ENCODE data around the gene AGK.
A peak's percentile ranks its signal among the peaks of the same experiment; 100 is the strongest.

AGK gene, protein sequence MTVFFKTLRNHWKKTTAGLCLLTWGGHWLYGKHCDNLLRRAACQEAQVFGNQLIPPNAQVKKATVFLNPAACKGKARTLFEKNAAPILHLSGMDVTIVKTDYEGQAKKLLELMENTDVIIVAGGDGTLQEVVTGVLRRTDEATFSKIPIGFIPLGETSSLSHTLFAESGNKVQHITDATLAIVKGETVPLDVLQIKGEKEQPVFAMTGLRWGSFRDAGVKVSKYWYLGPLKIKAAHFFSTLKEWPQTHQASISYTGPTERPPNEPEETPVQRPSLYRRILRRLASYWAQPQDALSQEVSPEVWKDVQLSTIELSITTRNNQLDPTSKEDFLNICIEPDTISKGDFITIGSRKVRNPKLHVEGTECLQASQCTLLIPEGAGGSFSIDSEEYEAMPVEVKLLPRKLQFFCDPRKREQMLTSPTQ

DNA sequence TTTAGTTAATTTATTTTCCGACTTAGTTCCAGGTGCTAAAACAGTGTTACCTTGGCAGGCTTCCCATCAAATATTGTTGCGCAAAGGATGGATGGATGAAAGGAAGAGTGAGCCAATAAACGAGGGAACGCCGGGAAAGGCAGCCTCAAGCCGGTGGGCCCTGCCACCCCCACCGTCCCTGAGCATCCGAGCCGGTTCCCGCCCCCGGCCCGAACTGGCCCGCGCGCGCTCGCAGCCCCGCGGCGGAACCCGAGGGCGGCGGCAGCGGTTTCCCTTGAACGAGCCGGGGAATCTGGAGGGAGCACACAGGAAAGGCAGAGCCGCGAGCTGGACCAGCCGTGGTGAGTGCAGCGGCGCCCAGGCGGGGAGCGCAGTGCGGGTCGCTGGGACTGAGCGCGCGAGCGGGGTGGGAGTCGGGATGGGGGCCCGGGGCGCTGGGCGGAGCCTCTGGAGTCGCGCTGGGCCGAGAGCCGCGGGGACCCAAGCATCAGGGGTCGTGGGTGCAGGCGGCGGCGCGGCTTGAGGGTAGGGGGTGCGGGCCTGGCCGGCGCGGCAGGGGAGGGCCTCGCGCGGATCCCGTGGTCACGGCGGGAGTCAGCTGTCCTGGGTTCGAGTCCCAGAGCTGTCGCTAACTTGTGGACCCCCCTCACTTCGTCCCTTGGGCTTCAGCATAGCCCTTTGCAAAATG lies at the start of gene AGK:
Gene AGK, plus strand, starts transcription at position 317 of the 688 bp plus-strand sequence. CDS start 4,057 bp downstream, outside the sequence.
- DNase-seq: peak; percentile 85

- DNase-seq: no peak
Observed at GRCh38 chr7:141501451-141501850, 49.8 kb upstream of the AGK start.

DNA sequence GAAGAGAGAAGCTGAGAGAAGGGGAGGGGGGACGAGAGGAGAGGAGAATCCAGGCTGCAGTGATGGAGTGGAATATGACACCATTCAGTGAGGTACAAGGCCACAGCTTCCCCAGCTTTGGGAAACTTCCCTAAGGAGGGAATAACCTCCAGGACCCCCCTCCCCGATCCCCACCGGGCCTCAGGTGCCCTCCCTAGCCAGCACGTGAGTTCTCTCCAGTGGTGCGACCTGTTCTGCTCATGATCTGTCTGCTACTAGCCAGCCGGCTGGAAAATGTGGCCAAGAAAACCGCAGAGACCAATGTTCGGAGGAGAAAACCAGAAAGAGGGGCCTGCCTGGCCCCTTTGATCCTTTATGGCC lies 39.9 kb upstream of the AGK start:
- DNase-seq: peak; percentile 44

DNA sequence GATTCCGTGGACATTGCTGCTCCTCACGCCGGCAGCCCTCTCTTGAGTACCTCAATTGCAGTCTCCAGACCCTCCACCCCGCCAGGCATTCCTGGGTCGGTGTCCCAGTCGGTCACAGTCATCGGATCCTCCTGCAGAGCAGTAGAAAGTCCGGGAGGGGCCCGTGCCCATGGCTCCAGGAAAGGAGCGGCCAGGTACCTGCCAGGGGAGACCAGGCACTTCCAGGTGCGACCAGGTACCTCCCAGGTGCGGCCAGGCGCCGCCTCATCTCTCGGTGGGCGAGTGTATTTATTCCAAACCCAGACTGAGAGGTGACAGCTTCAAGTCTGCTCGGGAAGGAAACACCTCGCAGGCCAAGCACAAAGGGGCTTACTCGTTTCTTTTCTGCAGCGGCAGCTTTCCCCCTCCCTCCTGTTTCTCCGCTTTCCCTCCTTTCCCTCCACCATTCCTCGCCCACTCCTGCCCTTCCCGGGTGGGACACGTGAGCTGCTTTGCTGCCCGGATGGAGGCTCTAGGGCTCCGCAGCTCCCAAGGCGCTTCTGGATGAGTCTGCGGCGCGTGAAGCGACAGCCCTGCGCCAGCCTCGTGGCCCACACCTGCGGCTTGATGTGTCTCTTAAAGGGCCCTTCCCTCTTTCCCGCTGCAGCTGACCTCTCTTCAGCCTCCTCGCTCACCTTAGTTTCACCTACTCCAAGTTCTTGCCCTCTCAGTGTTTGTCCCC lies 39.4 kb upstream of the AGK start:
- DNase-seq: peak; percentile 52

DNA sequence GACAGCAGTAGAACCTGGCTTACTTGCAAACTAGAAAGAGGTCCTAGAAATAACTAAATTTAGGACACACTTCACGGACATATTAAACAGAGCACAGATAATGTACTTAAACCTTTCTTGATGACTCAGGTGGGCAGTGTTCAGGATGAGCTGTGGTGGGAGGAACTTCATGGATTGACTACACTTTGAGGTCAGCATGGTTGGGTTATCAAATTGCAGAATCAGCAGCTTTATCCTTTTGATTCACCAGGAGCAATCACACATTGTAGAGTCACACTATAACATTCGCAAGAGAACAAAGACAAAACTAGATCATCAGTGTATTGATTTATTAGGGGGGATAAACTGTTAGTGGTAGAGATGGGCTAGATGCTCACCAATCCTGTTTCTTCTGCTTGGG lies 38.6 kb upstream of the AGK start:
- no peak for DNase-seq

GRCh38 chr7:141513720-141514119 lies 37.5 kb upstream of the AGK start:
- DNase-seq: no peak

DNA sequence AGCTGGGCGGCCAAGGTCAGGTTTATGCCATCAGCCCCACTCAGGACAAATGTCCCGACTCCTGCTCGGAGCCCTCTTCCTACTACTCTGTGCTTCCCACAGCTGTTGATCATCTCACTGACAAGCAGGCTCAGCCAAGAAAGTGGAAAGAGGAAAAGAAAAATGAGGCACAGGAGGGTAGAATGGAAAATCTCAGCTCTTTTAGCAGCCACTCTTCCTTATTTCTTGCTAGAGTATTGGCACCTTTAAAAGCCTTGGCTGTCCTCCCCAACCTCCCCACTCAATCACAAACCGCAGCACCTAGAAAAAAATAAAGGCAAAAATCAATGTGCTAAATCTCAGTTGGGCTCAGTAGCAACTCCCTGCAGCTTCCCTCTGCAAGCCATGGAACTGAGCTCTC lies 35.3 kb upstream of the AGK start:
- DNase-seq: no peak

GRCh38 chr7:141519623-141520022 lies 31.6 kb upstream of the AGK start:
- no peak for DNase-seq

GRCh38 chr7:141522657-141523342 lies 28.4 kb upstream of the AGK start:
- no peak for DNase-seq

DNA sequence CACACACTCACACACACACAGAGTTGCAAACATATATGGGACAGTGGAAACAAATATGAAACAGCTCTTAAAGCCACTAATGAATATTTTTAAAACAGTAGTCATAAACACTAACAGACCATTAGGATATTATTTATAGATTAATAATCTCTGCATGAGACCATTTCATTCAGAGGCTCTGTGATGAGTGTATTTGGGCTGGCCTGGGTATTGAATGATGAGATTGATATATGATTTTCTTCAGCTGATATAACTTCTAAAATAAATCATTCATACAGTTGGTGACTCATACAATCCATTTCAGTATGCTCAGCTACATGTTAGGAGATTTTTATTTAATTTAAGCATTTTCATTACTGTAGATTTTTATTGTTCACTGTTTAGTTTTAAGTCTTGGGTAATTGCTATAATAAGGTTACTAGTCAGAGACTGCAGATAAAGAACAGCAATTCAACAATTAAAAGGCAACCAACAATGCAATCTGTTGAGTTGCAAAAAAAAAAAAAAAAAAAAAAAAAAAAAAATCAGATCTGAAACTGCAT lies 25.2 kb upstream of the AGK start:
- no peak for DNase-seq

- DNase-seq: no peak
Observed at GRCh38 chr7:141527076-141527475, 24.1 kb upstream of the AGK start.

- no peak for DNase-seq
Observed at GRCh38 chr7:141528399-141528798, 22.8 kb upstream of the AGK start.

DNA sequence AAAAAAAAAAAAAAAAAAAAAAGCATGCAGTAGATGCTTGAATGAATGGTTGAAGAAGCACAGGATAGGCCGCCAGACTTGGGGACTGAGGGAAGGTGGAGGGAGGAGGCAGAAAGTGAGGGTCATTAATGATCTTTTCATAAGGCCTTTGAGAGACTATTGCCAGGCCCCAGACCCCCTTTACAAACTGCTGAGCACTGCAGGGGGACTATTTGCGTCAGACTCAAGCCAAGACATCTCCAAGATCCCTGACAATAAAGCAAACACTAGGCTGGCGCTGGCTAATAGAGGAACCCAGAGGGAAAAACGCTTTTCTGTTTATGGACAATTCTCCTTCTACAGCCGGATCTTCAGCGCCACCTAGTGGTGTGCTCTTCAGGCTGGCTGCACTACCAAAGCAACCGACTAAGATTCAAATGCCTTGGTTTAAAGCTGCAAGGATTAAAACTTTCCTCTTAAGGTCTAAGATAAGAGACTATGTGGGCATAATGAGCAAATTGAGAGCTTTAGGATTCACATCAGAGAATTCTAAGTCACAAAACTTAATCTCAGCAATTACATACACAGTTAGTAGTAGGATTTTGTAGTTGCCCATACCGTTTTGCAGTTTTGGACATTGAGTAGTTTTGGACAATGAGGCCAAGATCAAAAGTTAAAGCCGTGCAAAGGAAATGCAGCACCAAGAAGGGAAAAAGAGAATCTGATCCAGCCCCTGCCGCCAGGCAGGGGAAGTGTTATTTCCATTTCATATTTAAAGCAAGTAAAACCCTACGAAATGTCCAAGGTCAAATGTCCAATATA lies 17.9 kb upstream of the AGK start:
- DNase-seq: peak; percentile 78

DNA sequence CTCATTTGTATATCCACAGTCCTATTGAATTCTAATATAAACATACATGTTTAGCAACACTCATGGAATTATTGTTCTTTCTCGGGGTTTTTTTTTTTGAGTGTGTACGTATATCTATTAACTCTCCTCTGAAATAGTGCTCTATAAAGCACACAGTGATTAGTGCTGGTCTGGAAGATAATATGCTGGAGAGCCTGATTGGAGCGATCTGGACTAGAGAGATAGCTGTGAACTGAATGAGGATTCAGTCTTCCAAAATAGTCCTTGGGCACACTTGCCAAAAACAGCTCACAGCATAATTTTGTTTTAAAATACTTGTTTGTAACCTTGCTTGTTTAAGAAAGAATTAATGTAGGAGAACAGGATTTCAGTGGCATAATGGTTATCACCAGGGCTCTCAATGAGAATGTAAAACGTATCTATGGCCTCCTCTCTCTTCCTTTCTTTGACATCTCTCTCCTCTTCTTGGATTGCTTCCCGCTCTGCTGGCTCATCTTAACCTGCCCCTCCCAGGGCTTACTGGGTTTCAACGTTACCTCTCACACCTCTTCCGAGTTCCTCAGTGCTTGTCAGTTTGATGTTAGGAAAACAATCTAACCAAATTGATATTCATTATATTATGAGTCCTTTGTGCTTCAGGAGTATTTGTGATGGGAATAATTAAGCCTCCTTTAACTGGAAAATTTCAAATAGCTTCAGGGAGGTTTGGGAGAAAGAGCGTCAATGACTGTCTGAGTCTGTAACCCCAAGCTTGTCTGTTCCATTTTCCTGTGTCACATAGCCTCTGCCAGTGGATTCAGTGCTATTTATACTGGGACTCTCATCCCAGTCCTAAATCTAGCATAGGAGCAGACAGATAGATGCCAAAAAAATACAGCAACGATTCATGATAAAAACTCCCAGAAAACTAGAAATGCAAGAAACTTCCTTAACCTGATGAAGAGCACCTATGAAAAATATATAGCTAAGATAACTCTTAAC lies 16.2 kb upstream of the AGK start:
- no peak for DNase-seq

DNA sequence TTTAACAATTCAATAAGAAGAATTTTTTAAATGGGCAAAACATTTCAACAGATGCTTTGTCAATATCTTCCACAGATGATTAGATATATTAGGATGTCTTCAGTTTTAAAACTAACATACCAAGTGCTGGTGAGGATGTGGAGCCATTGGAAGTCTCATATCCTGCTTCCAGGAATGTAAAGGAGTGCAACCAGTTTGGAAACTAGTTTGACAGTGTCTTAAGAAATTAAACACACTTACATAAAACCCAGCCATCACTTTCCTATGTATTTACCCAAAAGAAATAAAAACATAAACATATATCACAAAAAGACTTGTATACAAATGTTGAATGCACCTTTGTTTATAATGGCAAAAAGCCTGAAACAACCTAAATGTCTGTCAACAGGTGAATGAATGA lies 13.3 kb upstream of the AGK start:
- no peak for DNase-seq

GRCh38 chr7:141541375-141541774 lies 9.8 kb upstream of the AGK start:
- peak; percentile 30 for DNase-seq

- DNase-seq: no peak
Observed at GRCh38 chr7:141544831-141545230, 6.4 kb upstream of the AGK start.

GRCh38 chr7:141549582-141549981 lies 1.6 kb upstream of the AGK start:
- DNase-seq: no peak

DNA sequence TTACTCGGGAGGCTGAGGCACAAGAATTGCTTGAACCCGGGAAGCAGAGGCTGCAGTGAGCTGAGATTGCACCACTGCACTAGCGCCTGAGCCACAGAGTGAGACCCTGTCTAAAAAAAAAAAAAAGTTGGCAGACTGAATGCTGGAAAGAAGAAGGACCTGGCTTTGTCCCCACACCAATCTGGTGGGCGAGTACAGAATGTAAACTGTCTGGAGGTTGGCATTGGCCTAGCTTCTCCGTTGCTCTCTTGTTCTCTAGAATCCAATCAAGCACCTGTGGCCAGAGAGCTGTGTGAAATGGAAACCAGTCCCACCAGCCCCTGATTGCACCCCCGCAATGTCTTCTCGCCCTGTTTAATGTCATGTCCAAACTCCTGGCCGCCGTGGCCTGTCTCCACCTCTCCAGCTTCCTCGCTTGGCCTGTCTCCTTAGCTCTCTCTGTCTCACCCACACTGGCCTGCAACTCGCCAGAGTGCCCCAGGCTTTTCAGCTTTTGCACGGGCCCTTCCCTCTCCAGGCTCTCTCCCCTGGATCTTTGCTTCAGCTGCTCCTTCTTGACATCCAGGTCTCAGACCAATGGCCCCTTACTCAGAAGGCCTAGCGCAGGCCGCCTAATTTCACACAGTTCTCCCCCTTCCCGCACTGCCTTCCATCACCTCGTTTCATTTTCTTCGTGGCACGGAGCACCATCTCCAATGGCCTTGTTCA lies 670 bp upstream of the AGK start:
- DNase-seq: peak; percentile 50

DNA sequence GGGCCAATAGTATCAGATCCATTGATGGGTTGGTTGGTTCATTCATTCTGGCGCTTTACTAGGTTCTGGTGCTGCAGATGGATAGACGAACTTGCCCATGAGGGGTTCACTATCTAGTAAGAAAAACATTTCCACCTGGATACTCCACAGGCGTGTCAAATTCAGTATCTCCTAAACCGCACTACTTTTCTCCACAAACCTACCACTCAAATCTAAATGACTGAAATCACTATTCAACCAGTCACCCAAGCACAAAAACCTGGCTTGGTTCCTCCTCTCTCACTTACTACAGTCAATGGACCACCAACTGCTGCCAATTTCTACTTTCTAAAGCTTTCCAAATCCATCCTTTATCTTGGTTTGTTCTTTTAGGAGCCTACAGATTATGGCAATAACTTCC lies 572 bp downstream of the AGK start:
- DNase-seq: no peak

Measured in NCI-H146 (cell line).